Activated effector memory CD4-positive, alpha-beta T cell treated with Interleukin-2 at 50 U/mL for 16 hours (primary cell): ENCODE measurements around the gene MAPK8IP3.
"Not testable (repeated sequence)": the region's sequence is repeated elsewhere in the genome, so short reads cannot be mapped to it uniquely, and the experiment has no call there.

ENCODE experiments used
- DNase-seq: peaks from one replicate; pipeline ENCODE4 v3.0.0-alpha.2; 2020

The MAPK8IP3 gene

GRCh38 chr16:1680361-1680760, 25.6 kb upstream of the MAPK8IP3 start:
- DNase-seq, result no peak

GRCh38 chr16:1681032-1681431, 25.0 kb upstream of the MAPK8IP3 start:
- no peak for DNase-seq

- no peak for DNase-seq
These were observed 18.3 kb upstream of the MAPK8IP3 start for GRCh38 chr16:1687427-1688316.

- DNase-seq, result no peak
These were observed 17.0 kb upstream of the MAPK8IP3 start for GRCh38 chr16:1688807-1689560.

GRCh38 chr16:1689853-1690252, 16.1 kb upstream of the MAPK8IP3 start:
- no peak for DNase-seq

GRCh38 chr16:1690810-1691209, 15.2 kb upstream of the MAPK8IP3 start:
- no peak for DNase-seq

GRCh38 chr16:1691276-1691675, 14.7 kb upstream of the MAPK8IP3 start:
- DNase-seq, result no peak

- no peak for DNase-seq
These were observed 14.0 kb upstream of the MAPK8IP3 start for GRCh38 chr16:1691956-1692355.

GRCh38 chr16:1696863-1697262, 9.1 kb upstream of the MAPK8IP3 start:
- DNase-seq, result no peak

- DNase-seq, result no peak
These were observed 7.3 kb upstream of the MAPK8IP3 start for GRCh38 chr16:1698680-1699079.

GRCh38 chr16:1700246-1700645, 5.7 kb upstream of the MAPK8IP3 start:
- no peak for DNase-seq

- no peak for DNase-seq
These were observed 4.6 kb upstream of the MAPK8IP3 start for GRCh38 chr16:1701216-1701878.

GRCh38 chr16:1705324-1705687, 689 bp upstream of the MAPK8IP3 start:
- DNase-seq, result not testable (repeated sequence)

- DNase-seq, result peak; percentile 13
These were observed 594 bp downstream of the MAPK8IP3 start for GRCh38 chr16:1706386-1707192.

- no peak for DNase-seq
These were observed 1.3 kb downstream of the MAPK8IP3 start for GRCh38 chr16:1707193-1707790.

- DNase-seq, result no peak
These were observed 2.2 kb downstream of the MAPK8IP3 start for GRCh38 chr16:1708083-1708767.

GRCh38 chr16:1708768-1709180, 2.8 kb downstream of the MAPK8IP3 start:
- no peak for DNase-seq

GRCh38 chr16:1709356-1709755, 3.4 kb downstream of the MAPK8IP3 start:
- DNase-seq, result no peak

GRCh38 chr16:1710811-1711507, 5.0 kb downstream of the MAPK8IP3 start:
- DNase-seq, result no peak

- DNase-seq, result no peak
These were observed 6.8 kb downstream of the MAPK8IP3 start for GRCh38 chr16:1712791-1713261.

GRCh38 chr16:1713331-1713730, 7.3 kb downstream of the MAPK8IP3 start:
- no peak for DNase-seq
